Measurements from ENCODE around the gene EXOC8. TPM values are rescaled to one million over a fixed set of nuclear protein-coding genes. Genes with fewer than 3 reads are reported as not detected.

EXOC8 gene
- total RNA-seq, 2 donors from 2014 or later: 10.7 to 11.8 TPM

DNA sequence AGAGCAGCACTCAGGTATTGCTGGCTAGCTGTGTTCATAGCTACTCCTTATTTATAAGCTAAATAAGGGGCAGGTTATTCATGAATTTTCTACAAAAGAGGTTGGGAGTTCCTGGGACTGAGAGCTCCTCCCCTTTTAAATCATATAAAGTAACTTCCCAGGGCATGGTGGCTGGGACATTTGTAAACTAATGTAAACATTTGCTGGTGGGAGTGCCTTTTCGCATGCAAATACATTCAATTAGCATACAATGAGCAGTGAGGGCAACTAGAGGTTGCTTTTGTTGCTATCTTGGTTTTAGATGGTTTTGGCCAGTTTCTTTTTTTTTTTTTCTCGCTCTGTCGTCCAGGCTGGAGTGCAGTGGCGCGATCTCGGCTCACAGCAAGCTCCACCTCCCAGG is 53.2 kb downstream of the EXOC8 start:
- H3K36me3 ChIP-seq: no peaks in the 10 kb centered on the region
- TF ChIP-seq, protein P1, sequence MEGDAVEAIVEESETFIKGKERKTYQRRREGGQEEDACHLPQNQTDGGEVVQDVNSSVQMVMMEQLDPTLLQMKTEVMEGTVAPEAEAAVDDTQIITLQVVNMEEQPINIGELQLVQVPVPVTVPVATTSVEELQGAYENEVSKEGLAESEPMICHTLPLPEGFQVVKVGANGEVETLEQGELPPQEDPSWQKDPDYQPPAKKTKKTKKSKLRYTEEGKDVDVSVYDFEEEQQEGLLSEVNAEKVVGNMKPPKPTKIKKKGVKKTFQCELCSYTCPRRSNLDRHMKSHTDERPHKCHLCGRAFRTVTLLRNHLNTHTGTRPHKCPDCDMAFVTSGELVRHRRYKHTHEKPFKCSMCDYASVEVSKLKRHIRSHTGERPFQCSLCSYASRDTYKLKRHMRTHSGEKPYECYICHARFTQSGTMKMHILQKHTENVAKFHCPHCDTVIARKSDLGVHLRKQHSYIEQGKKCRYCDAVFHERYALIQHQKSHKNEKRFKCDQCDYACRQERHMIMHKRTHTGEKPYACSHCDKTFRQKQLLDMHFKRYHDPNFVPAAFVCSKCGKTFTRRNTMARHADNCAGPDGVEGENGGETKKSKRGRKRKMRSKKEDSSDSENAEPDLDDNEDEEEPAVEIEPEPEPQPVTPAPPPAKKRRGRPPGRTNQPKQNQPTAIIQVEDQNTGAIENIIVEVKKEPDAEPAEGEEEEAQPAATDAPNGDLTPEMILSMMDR (IDR thresholded peaks at IDR 0.05): no peak
- H3K9me3 ChIP-seq: no peaks in the 10 kb centered on the region
- no peak overlapping the region for H3K27ac ChIP-seq
- H3K27me3 ChIP-seq: no peaks in the 10 kb centered on the region
- no peak for DNase-seq (ENCODE audit: low spot score)
- no peak overlapping the region for H3K4me3 ChIP-seq
- no peaks in the 10 kb centered on the region for H3K4me1 ChIP-seq

Other genes starting within 250 kb of the EXOC8 start
- under 1 TPM in 1 of 2 donors, not detected in 1; 0.19 TPM for gene TRIM67, start 175.8 kb downstream of the EXOC8 start, total RNA-seq
- 10 to 100 TPM; 30.8 to 53.2 TPM for gene GNPAT, start 96.6 kb downstream of the EXOC8 start, total RNA-seq
- gene SPRTN, start 441 bp upstream of the EXOC8 start, total RNA-seq: 1 to 10 TPM; 8.9 to 9.1 TPM
- gene EGLN1, start 84.4 kb upstream of the EXOC8 start, total RNA-seq: 10 to 100 TPM; 57.9 to 76.7 TPM
- gene TSNAX, start 190.8 kb upstream of the EXOC8 start, total RNA-seq: 10 to 100 TPM; 19.5 to 26.3 TPM

Data from right atrium auricular region (tissue), 2 donors.